ENCODE measurements around the gene PAXX. TPM values are rescaled to one million over a fixed set of nuclear protein-coding genes. Genes with fewer than 3 reads are reported as not detected.

Gene PAXX
- total RNA-seq, 1 experiment from 2014 or later: 44.1 TPM

- DNase-seq (ENCODE audit: low spot score) (no peak), ATAC-seq (no peak)
- no peak overlapping the region for H3K4me3 Mint-ChIP-seq
- H3K27me3 Mint-ChIP-seq (ENCODE audit: low read depth): peaks cover 31% of the 10 kb centered on the region
- H3K9me3 Mint-ChIP-seq: no peaks in the 10 kb centered on the region
- H3K4me1 Mint-ChIP-seq: no peaks in the 10 kb centered on the region
- no peaks in the 10 kb centered on the region for H3K36me3 Mint-ChIP-seq
- ChIA-PET CTCF (no interaction called here), POLR2A (no interaction called here)
- peak overlapping the region; percentile 4 for H3K27ac Mint-ChIP-seq
- TF ChIP-seq NFYB (CRISPR knock-in tag; conservative IDR thresholded peaks at IDR 0.05; ENCODE audit: low read depth): no peak
- no peak for TF ChIP-seq MYBL2 (CRISPR knock-in tag; IDR thresholded peaks at IDR 0.05)
- TF ChIP-seq ZNF423 (CRISPR knock-in tag; IDR thresholded peaks at IDR 0.05): no peak
- TF ChIP-seq, protein P1, sequence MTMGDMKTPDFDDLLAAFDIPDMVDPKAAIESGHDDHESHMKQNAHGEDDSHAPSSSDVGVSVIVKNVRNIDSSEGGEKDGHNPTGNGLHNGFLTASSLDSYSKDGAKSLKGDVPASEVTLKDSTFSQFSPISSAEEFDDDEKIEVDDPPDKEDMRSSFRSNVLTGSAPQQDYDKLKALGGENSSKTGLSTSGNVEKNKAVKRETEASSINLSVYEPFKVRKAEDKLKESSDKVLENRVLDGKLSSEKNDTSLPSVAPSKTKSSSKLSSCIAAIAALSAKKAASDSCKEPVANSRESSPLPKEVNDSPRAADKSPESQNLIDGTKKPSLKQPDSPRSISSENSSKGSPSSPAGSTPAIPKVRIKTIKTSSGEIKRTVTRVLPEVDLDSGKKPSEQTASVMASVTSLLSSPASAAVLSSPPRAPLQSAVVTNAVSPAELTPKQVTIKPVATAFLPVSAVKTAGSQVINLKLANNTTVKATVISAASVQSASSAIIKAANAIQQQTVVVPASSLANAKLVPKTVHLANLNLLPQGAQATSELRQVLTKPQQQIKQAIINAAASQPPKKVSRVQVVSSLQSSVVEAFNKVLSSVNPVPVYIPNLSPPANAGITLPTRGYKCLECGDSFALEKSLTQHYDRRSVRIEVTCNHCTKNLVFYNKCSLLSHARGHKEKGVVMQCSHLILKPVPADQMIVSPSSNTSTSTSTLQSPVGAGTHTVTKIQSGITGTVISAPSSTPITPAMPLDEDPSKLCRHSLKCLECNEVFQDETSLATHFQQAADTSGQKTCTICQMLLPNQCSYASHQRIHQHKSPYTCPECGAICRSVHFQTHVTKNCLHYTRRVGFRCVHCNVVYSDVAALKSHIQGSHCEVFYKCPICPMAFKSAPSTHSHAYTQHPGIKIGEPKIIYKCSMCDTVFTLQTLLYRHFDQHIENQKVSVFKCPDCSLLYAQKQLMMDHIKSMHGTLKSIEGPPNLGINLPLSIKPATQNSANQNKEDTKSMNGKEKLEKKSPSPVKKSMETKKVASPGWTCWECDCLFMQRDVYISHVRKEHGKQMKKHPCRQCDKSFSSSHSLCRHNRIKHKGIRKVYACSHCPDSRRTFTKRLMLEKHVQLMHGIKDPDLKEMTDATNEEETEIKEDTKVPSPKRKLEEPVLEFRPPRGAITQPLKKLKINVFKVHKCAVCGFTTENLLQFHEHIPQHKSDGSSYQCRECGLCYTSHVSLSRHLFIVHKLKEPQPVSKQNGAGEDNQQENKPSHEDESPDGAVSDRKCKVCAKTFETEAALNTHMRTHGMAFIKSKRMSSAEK (CRISPR knock-in tag; IDR thresholded peaks at IDR 0.05; ENCODE audit: borderline replicate concordance): no peak
- no peak for TF ChIP-seq KAT7 (CRISPR knock-in tag; IDR thresholded peaks at IDR 0.05; ENCODE audit: borderline replicate concordance)
- TF ChIP-seq E2F4 (CRISPR knock-in tag; IDR thresholded peaks at IDR 0.05; ENCODE audit: borderline replicate concordance, low read depth): no peak
- no peak for TF ChIP-seq ZNF317 (CRISPR knock-in tag; IDR thresholded peaks at IDR 0.05; ENCODE audit: borderline replicate concordance, low read depth)
- TF ChIP-seq, protein P2, sequence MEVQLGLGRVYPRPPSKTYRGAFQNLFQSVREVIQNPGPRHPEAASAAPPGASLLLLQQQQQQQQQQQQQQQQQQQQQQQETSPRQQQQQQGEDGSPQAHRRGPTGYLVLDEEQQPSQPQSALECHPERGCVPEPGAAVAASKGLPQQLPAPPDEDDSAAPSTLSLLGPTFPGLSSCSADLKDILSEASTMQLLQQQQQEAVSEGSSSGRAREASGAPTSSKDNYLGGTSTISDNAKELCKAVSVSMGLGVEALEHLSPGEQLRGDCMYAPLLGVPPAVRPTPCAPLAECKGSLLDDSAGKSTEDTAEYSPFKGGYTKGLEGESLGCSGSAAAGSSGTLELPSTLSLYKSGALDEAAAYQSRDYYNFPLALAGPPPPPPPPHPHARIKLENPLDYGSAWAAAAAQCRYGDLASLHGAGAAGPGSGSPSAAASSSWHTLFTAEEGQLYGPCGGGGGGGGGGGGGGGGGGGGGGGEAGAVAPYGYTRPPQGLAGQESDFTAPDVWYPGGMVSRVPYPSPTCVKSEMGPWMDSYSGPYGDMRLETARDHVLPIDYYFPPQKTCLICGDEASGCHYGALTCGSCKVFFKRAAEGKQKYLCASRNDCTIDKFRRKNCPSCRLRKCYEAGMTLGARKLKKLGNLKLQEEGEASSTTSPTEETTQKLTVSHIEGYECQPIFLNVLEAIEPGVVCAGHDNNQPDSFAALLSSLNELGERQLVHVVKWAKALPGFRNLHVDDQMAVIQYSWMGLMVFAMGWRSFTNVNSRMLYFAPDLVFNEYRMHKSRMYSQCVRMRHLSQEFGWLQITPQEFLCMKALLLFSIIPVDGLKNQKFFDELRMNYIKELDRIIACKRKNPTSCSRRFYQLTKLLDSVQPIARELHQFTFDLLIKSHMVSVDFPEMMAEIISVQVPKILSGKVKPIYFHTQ (CRISPR knock-in tag; IDR thresholded peaks at IDR 0.05): no peak
- no peak for TF ChIP-seq ESRRA (CRISPR knock-in tag; IDR thresholded peaks at IDR 0.05; ENCODE audit: borderline replicate concordance)
- TF ChIP-seq ZNF121 (CRISPR knock-in tag; IDR thresholded peaks at IDR 0.05): no peak
- TF ChIP-seq ATF1 (CRISPR knock-in tag; IDR thresholded peaks at IDR 0.05): no peak
- TF ChIP-seq SMAD3 (CRISPR knock-in tag; IDR thresholded peaks at IDR 0.05; ENCODE audit: borderline replicate concordance): no peak
These were observed 8.4 kb upstream of the PAXX start for GRCh38 chr9:136983656-136984314.

GRCh38 chr9:136984464-136985026 lies 7.7 kb upstream of the PAXX start:
- DNase-seq (ENCODE audit: low spot score) (peak; percentile 49), ATAC-seq (peak; percentile 53)
- peak overlapping the region; percentile 49; the same call in 1 of the 2 replicates for H3K4me3 Mint-ChIP-seq
- H3K9me3 Mint-ChIP-seq: no peaks in the 10 kb centered on the region
- H3K27ac Mint-ChIP-seq: no peak overlapping the region
- no peaks in the 10 kb centered on the region for H3K36me3 Mint-ChIP-seq
- CTCF ChIA-PET: interaction anchor here (0.7 to 3.2 kb wide), 12 partner anchors 9 to 184 kb away, joined by 3 to 24 read pairs (median 4); no protein-coding TSS in a partner anchor
- peaks cover 34% of the 10 kb centered on the region for H3K27me3 Mint-ChIP-seq (ENCODE audit: low read depth)
- POLR2A ChIA-PET: interaction anchor here (0.6 to 1.2 kb wide), 3 partner anchors 37 to 103 kb away, joined by 3 to 5 read pairs (median 4); no protein-coding TSS in a partner anchor
- H3K4me1 Mint-ChIP-seq: no peaks in the 10 kb centered on the region
- TF ChIP-seq EMX1 (CRISPR knock-in tag; IDR thresholded peaks at IDR 0.05) (no peak), ZNF232 (CRISPR knock-in tag; IDR thresholded peaks at IDR 0.05) (no peak), ZNF138 (CRISPR knock-in tag; conservative IDR thresholded peaks at IDR 0.05) (no peak), OVOL2 (CRISPR knock-in tag; IDR thresholded peaks at IDR 0.05; ENCODE audit: borderline replicate concordance) (no peak), CREB1 (CRISPR knock-in tag; IDR thresholded peaks at IDR 0.05) (no peak), ELF4 (CRISPR knock-in tag; IDR thresholded peaks at IDR 0.05; ENCODE audit: low read depth) (no peak)
- TF ChIP-seq, protein P3, sequence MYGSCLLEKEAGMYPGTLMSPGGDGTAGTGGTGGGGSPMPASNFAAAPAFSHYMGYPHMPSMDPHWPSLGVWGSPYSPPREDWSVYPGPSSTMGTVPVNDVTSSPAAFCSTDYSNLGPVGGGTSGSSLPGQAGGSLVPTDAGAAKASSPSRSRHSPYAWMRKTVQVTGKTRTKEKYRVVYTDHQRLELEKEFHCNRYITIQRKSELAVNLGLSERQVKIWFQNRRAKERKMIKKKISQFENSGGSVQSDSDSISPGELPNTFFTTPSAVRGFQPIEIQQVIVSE (CRISPR knock-in tag; IDR thresholded peaks at IDR 0.05; ENCODE audit: borderline replicate concordance): no peak
- TF ChIP-seq, protein P2 (CRISPR knock-in tag; IDR thresholded peaks at IDR 0.05): no peak
- TF ChIP-seq, protein P4, sequence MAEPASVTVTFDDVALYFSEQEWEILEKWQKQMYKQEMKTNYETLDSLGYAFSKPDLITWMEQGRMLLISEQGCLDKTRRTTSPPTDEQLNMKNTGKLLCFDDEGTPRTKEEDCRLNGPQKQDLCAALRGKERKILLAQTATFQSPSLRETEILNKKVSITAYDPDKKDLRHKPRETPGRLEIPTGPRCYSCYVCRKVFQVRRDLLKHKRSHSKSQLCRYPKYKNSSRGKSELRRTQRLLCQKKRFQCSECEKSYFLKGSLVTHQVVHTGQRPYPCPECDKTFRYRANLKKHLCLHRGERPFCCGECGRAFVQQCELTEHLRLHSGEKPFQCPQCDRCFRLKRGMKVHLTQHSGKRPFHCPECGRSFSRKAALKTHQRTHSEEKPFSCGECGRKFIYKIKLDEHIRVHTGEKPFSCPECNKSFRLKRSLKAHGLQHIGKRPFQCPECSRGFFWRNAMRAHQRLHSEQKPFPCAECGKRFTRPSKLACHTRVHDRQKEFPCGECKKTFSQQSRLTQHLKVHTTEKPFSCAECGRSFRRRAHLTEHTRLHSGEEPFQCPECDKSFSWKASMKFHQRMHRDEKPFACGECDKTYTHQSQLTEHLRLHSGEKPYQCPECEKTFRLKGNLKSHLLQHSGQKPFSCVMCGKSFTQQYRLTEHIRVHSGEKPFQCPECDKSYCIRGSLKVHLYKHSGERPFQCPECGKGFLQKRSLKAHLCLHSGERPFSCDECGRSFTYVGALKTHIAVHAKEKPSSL (CRISPR knock-in tag; conservative IDR thresholded peaks at IDR 0.05): no peak

Data from WTC11 (cell line).